GM06990 (cell line): Measurements from ENCODE around the gene MRM2.

ENCODE experiments used
- DNase-seq: peaks from one replicate; pipeline ENCODE4 v3.0.0-alpha.2; 2011; ENCODE audit not compliant: insufficient read length; ENCODE audit errors: extremely low read depth
- H3K27me3 ChIP-seq: replicated peaks from 2 replicates; pipeline ENCODE4 v1.6.0; 2011; ENCODE audit warnings: low read length; ENCODE audit not compliant: control insufficient read depth, insufficient read depth
- H3K36me3 ChIP-seq: 2 replicates; pipeline ENCODE4 v1.5.1; 2011; ENCODE audit warnings: low read length; ENCODE audit not compliant: control insufficient read depth, insufficient read depth
- H3K4me3 ChIP-seq: replicated peaks from 2 replicates; pipeline ENCODE4 v1.5.1; 2011; ENCODE audit warnings: low read depth, mild to moderate bottlenecking, control low read depth, low read length
- CTCF ChIP-seq: IDR thresholded peaks from 2 replicates; pipeline ENCODE4 v1.5.1; 2011; ENCODE audit warnings: low read length, control low read depth, mild to moderate bottlenecking, inconsistent platforms; ENCODE audit not compliant: insufficient read depth, poor library complexity, severe bottlenecking

Gene MRM2

GRCh38 chr7:2218444-2218785, 23.6 kb downstream of the MRM2 start:
- H3K36me3 ChIP-seq, result peaks cover 59% of the 10 kb centered on the region
- no peaks in the 10 kb centered on the region for H3K27me3 ChIP-seq
- no peak overlapping the region for H3K4me3 ChIP-seq
- no peak for DNase-seq
- no peak for TF ChIP-seq CTCF

- Histone ChIP-seq H3K36me3 (peaks cover 60% of the 10 kb centered on the region), H3K4me3 (no peak overlapping the region), H3K27me3 (no peaks in the 10 kb centered on the region)
- no peak for TF ChIP-seq CTCF
- DNase-seq, result no peak
Measured at GRCh38 chr7:2217716-2218443, 24.1 kb downstream of the MRM2 start.

- Histone ChIP-seq H3K4me3 (no peak overlapping the region), H3K27me3 (no peaks in the 10 kb centered on the region), H3K36me3 (peaks cover 58% of the 10 kb centered on the region)
- no peak for TF ChIP-seq CTCF
- no peak for DNase-seq
Measured at GRCh38 chr7:2217206-2217605, 24.8 kb downstream of the MRM2 start.

GRCh38 chr7:2215851-2216250, 26.2 kb downstream of the MRM2 start:
- DNase-seq, result no peak
- peaks cover 65% of the 10 kb centered on the region for H3K36me3 ChIP-seq
- TF ChIP-seq CTCF, result no peak
- no peak overlapping the region for H3K4me3 ChIP-seq
- H3K27me3 ChIP-seq, result no peaks in the 10 kb centered on the region

GRCh38 chr7:2214636-2215035, 27.4 kb downstream of the MRM2 start:
- no peak for DNase-seq
- no peak for TF ChIP-seq CTCF
- no peaks in the 10 kb centered on the region for H3K27me3 ChIP-seq
- H3K4me3 ChIP-seq, result no peak overlapping the region
- H3K36me3 ChIP-seq, result peaks cover 65% of the 10 kb centered on the region
